Psoas muscle (tissue), 8 donors: ENCODE data around the gene HGF. TPM values are rescaled to one million over a fixed set of nuclear protein-coding genes. Genes with fewer than 3 reads are reported as not detected.

Experiments
- ATAC-seq, 4 donors: fragments of 200-7000 bp; cut with Tn5 transposase; one replicate each; pipeline ENCODE4 v1.9.1; 2020; ENCODE audit warnings: moderate library complexity in 3 of 4, mild to moderate bottlenecking in 2 of 4
- DNase-seq, 2 donors: peaks; one replicate each; pipeline ENCODE4 v3.0.0-alpha.2; 2020
- H3K27ac ChIP-seq: fragments of 200-600 bp; one replicate; pipeline ENCODE4 v1.8.0; 2022
- H3K27me3 ChIP-seq, 3 donors: fragments of 200-600 bp in 1 of 3; one replicate each; pipeline versions ENCODE4 v1.6.1 to v1.8.0; 2013 to 2022; ENCODE audit warnings: low read length in 2 of 3, mild to moderate bottlenecking in 2 of 3, moderate library complexity in 1 of 3; ENCODE audit not compliant: insufficient read depth in 3 of 3
- H3K36me3 ChIP-seq, 2 donors: fragments of 200-600 bp in 1 of 2; one replicate each; pipeline versions ENCODE4 v1.6.1 to v1.8.0; 2013 to 2022; ENCODE audit warnings: low read depth in 1 of 2, mild to moderate bottlenecking in 1 of 2, moderate library complexity in 1 of 2; ENCODE audit not compliant: insufficient read depth in 1 of 2
- H3K4me1 ChIP-seq: fragments of 200-600 bp; one replicate; pipeline ENCODE4 v1.8.0; 2022
- H3K4me3 ChIP-seq: fragments of 200-600 bp; one replicate; pipeline ENCODE4 v1.8.0; 2022; ENCODE audit warnings: mild to moderate bottlenecking
- H3K9me3 ChIP-seq: fragments of 200-600 bp; one replicate; pipeline ENCODE4 v1.8.0; 2022
- WGBS, 3 donors: extraction: QIAGEN DNeasy Blood & Tissue Kit; methylation state at CpG; one replicate each; pipeline versions ENCODE4 v1.1.6 to v1.1.7; 2013; 5-methylcytosine and 5-hydroxymethylcytosine counted together
- intact Hi-C, 2 donors: fragments of 100-400 bp; cut with DNase I; formaldehyde crosslinking; loops; one replicate each; pipeline versions ENCODE4 v1.11.0 to v1.14.2; 2022
- polyA plus RNA-seq, 3 donors: library from polyadenylated mRNA; stranded (reverse); fragments of 200-250 nt; gene quantifications; one replicate each; pipeline ENCODE4 v1.2.3, GENCODE V29; 2013
- total RNA-seq, 4 donors: library from RNA; stranded (reverse); fragmentation: NEBNext Ultra II Directional in 2 of 4; extraction: Animal tissue kit (Norgen Biotek cat#: 25700) in 2 of 4; gene quantifications; one replicate each; pipeline versions ENCODE4 v1.2.1 to v1.2.4, GENCODE V29; 2021 to 2023
- TF ChIP-seq, protein P1 (sequence below): fragments of 200-600 bp; IDR thresholded peaks from one replicate; pipeline ENCODE4 v1.8.0; 2022; ENCODE audit warnings: antibody characterized with exemption
- donor health status: healthy with polysubstance abuse.
- donor health status: DM: no; HTN: no; CAD: no; lungs with moderate emphysema.
- donor health status: Bipolar disorder and iron deficiency.
- donor health status: healthy.
- donor health status: DM: yes; HTN: yes; CAD: no.
- donor health status: DM: no; HTN: no; CAD: no.
- donor health status: DM: no; HTN: no; CAD: no.
- donor health status: DM: yes; HTN: yes; CAD: no.

Gene HGF
- total and polyA plus RNA-seq, 7 donors, result 0.25 to 3.7 (median 0.78) TPM

GRCh38 chr7:81662531-81662930 is 107.3 kb downstream of the HGF start:
- H3K9me3 ChIP-seq, result no peaks in the 10 kb centered on the region
- DNase-seq (no peak), ATAC-seq (no peak)
- WGBS, 3 donors, result 59 to 81% (median 73%) methylated on average over 1 of the region's 1 CpG
- no peak overlapping the region for H3K27ac ChIP-seq
- TF ChIP-seq, protein P1, sequence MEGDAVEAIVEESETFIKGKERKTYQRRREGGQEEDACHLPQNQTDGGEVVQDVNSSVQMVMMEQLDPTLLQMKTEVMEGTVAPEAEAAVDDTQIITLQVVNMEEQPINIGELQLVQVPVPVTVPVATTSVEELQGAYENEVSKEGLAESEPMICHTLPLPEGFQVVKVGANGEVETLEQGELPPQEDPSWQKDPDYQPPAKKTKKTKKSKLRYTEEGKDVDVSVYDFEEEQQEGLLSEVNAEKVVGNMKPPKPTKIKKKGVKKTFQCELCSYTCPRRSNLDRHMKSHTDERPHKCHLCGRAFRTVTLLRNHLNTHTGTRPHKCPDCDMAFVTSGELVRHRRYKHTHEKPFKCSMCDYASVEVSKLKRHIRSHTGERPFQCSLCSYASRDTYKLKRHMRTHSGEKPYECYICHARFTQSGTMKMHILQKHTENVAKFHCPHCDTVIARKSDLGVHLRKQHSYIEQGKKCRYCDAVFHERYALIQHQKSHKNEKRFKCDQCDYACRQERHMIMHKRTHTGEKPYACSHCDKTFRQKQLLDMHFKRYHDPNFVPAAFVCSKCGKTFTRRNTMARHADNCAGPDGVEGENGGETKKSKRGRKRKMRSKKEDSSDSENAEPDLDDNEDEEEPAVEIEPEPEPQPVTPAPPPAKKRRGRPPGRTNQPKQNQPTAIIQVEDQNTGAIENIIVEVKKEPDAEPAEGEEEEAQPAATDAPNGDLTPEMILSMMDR, result no peak
- H3K4me1 ChIP-seq, result no peaks in the 10 kb centered on the region
- no peaks in the 10 kb centered on the region for H3K36me3 ChIP-seq
- H3K27me3 ChIP-seq, result no peaks in the 10 kb centered on the region
- no peak overlapping the region for H3K4me3 ChIP-seq
- intact Hi-C loops, result no loop called here

DNA sequence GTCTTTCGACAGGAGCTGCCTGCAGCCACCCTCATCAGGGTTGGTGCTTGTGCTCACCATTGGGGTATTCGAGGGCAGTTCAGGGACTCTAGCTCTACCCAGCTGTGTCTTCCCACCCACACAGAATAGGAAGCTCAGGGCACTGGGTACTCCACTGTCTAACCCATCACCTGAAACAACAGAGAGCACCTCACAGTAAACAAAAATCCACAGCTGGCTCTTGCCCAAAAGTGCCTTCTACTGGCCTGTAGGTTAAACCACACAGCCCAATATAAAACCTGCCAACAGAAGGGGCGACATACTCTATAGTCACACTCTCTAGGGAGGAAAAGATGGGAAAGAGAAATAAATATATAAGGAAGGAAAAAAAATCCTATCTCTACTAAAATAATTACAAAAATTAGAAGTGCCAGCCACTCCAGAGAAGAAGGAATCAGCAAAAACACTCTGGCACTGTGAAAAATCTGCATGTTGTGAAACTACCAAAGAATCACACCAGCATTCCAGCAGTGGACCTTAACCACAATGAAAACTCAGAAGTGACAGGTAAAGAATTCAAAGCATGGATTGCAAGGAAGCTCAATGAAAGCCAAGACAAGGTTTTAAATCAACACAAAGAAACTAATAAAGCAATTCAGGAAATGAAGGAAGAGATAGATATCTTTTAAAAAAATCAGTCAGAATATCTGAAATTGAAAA is 110.0 kb downstream of the HGF start:
- TF ChIP-seq, protein P1, result no peak
- ATAC-seq (no peak), DNase-seq (no peak)
- Histone ChIP-seq H3K4me3 (no peak overlapping the region), H3K27ac (no peak overlapping the region), H3K4me1 (no peaks in the 10 kb centered on the region), H3K36me3 (no peaks in the 10 kb centered on the region), H3K9me3 (no peaks in the 10 kb centered on the region), H3K27me3 (no peaks in the 10 kb centered on the region)
- WGBS, 3 donors, result 87 to 89% (median 89%) methylated on average over 3 of the region's 3 CpGs
- intact Hi-C loops, result no loop called here

- H3K4me3 ChIP-seq, result no peak overlapping the region
- no peak for DNase-seq
These were observed 112.3 kb downstream of the HGF start for GRCh38 chr7:81657551-81657950.

GRCh38 chr7:81655271-81655670 is 114.6 kb downstream of the HGF start:
- Histone ChIP-seq H3K9me3 (peaks cover 4% of the 10 kb centered on the region), H3K4me3 (no peak overlapping the region), H3K27ac (no peak overlapping the region), H3K27me3 (no peaks in the 10 kb centered on the region), H3K4me1 (no peaks in the 10 kb centered on the region), H3K36me3 (no peaks in the 10 kb centered on the region)
- DNase-seq (no peak), ATAC-seq (no peak)
- intact Hi-C loops, result no loop called here
- TF ChIP-seq, protein P1, result no peak
- 82 to 86% (median 85%) methylated on average over 1 of the region's 1 CpG for WGBS, 3 donors

More at GRCh38 chr7:81657551-81657950, 112.3 kb downstream of the HGF start:
- TF ChIP-seq, protein P1, result no peak
- H3K27ac ChIP-seq, result no peak overlapping the region
- no peak for ATAC-seq
- H3K27me3 ChIP-seq, result no peaks in the 10 kb centered on the region
- peaks cover 2% of the 10 kb centered on the region for H3K9me3 ChIP-seq
- intact Hi-C loops, result no loop called here
- H3K4me1 ChIP-seq, result no peaks in the 10 kb centered on the region
- no peaks in the 10 kb centered on the region for H3K36me3 ChIP-seq

GRCh38 chr7:81652225-81652624 is 117.6 kb downstream of the HGF start:
- no peaks in the 10 kb centered on the region for H3K27me3 ChIP-seq
- intact Hi-C loops, result no loop called here
- no peak overlapping the region for H3K4me3 ChIP-seq
- 90 to 93% (median 90%) methylated on average over 1 of the region's 1 CpG for WGBS, 3 donors
- H3K27ac ChIP-seq, result no peak overlapping the region
- DNase-seq (no peak), ATAC-seq (no peak)
- TF ChIP-seq, protein P1, result no peak
- peaks cover 4% of the 10 kb centered on the region for H3K9me3 ChIP-seq
- no peaks in the 10 kb centered on the region for H3K4me1 ChIP-seq
- no peaks in the 10 kb centered on the region for H3K36me3 ChIP-seq
